HFF-Myc (cell line): Measurements from ENCODE around the gene TRIM42.

ENCODE experiments used
- DNase-seq: peaks from one replicate; pipeline ENCODE4 v3.0.0-alpha.2; 2011; ENCODE audit warnings: low read depth; ENCODE audit errors: extremely low read depth
- H3K4me3 ChIP-seq: replicated peaks from 2 replicates; pipeline ENCODE4 v1.5.1; 2011; ENCODE audit warnings: low read depth, mild to moderate bottlenecking, control low read depth, low read length
- TF ChIP-seq, protein P1 (sequence below): IDR thresholded peaks from 2 replicates; pipeline ENCODE4 v1.5.1; 2012; ENCODE audit warnings: mild to moderate bottlenecking, low read depth, low read length, control low read depth; ENCODE audit errors: missing control alignments

Gene TRIM42

DNA sequence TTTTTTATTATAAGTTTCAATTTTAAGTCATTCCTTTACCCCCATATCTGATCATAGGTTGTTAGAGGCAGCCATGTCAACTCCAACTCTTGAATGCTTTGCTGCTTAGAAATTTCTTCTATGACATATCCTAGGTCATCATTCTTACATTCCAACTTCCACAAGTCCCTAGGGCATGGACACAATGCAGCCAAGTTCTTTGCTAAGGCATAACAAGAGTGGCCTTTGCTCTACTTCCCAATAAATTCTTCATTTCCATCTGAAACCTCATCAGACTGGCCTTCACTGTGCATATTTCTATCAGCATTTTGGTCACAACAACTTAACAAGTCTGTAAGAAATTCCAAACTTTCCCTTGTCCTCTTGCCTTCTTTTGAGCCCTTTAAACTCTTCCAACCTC is 28.5 kb downstream of the TRIM42 start:
- no peak for DNase-seq
- no peak overlapping the region for H3K4me3 ChIP-seq
- TF ChIP-seq, protein P1, sequence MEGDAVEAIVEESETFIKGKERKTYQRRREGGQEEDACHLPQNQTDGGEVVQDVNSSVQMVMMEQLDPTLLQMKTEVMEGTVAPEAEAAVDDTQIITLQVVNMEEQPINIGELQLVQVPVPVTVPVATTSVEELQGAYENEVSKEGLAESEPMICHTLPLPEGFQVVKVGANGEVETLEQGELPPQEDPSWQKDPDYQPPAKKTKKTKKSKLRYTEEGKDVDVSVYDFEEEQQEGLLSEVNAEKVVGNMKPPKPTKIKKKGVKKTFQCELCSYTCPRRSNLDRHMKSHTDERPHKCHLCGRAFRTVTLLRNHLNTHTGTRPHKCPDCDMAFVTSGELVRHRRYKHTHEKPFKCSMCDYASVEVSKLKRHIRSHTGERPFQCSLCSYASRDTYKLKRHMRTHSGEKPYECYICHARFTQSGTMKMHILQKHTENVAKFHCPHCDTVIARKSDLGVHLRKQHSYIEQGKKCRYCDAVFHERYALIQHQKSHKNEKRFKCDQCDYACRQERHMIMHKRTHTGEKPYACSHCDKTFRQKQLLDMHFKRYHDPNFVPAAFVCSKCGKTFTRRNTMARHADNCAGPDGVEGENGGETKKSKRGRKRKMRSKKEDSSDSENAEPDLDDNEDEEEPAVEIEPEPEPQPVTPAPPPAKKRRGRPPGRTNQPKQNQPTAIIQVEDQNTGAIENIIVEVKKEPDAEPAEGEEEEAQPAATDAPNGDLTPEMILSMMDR, result no peak

DNA sequence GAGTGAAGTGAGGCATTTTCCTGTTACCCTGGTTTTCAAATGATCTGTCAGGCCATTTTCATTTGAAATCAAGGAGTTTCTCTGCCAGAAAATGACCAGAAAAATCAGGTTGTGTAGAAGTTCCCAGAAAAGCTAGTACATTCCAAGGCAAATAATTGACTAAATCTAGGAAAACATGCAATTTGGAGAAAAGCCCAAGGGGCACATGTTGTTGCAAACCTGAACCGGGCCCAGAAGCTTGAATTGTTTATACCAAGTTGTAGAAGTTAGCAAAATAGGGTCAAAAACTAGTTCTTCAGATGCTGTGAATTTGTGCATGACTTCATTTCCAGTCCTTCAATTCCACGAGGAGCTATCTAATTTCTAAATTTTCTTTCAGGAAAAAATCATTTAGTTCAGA is 31.0 kb downstream of the TRIM42 start:
- TF ChIP-seq, protein P1, result no peak
- no peak for DNase-seq
- H3K4me3 ChIP-seq, result no peak overlapping the region

DNA sequence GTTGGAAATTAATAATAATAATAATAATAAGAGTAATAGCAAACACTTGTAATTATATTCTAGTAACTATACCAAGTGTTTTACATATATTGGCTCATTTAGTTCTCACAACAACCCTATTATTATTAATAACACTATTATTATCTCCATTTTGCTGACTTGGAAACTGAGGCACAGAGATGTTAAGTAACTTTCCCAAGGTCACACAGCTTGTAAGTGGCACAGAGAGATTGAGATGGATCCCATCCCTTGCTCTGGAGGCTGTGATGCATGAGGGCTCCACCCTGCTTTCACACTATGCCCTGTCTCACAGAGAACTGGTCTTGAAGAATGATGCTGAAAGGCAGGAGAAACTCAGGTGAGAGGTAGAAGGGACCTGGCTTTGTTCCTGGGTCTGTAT is 31.9 kb downstream of the TRIM42 start:
- no peak for DNase-seq
- TF ChIP-seq, protein P1, result no peak

DNA sequence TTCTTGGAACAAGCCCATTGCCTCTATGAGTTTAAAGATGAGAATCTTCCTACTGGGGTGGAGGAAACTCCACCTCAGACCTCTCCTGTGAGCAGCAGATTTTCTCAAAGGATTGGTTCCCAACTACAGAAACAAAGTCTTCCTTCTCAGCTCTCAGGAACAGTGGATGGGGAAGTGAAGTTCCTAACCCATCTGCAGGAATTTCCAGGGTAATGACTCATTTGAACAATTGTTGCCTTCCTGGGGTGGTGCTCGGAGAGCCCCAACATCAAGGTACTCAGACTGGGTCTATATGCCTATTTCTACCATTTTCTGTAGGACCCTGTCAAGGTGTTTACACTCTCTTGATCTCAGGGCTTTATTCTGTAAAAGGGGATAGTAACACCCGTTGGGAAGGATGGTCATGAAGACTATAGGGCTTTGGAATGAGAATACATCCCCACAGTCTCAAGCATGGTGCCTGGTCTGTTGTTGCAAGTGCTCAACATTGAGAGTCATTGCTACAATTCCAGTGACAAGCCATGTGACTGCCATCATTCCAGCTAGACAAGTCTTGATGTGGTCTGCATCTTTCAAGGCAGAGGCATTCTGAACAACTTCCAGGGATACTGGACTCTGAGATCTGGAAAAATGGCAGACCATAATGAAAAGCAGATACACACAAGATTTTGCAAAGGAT is 33.0 kb downstream of the TRIM42 start:
- TF ChIP-seq, protein P1, result no peak
- DNase-seq, result no peak
- no peak overlapping the region for H3K4me3 ChIP-seq

More for the DNA sequence above, 31.9 kb downstream of the TRIM42 start:
- no peak overlapping the region for H3K4me3 ChIP-seq

DNA sequence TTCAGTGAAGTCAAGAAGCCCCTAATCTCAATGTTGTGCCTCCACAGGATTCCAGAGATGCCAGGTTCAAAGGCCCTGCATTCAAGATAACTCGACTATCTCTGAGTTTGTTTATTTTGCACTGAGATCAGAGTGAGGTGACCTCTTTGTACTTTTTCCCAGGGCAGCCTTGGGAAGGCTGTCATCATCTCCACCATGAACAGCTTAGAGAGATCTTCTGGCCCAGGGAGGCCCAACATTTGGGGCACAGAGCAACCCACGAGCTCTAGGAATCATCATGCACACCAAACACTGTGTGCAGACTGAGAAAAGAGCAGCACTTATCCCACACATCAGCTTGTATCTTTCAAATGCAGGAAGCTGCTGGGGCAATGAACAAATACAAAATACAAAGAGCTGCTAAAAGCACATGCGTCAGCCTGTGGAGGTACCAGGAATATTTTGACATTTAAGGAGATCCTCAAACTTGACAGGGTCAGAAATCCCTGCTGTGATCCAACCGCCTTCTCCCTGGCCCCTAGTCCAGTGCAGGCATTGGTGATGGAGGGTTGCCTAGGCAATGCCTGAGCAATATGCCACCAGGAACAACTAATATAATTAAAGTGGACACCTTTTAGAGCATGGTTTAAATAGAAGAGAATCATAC is 33.6 kb downstream of the TRIM42 start:
- DNase-seq, result no peak
- TF ChIP-seq, protein P1, result no peak

DNA sequence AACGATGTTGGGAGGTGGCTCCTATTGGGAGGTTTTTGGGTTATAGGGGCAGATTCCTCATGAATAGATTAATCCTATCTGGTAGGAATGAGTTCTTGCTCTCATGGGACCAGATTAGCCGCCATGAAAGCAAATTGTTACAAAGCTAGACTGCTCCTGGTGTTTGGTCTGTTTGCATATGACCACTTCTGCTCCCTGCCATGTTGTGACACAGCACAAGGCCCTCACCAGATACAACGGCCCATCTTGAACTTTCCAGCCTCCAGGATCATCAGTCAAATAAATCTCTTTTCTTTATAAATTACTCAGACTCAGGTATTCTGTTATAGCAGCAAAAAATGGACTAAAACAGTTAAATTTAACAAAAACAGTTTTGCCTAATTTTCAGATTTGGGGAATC is 34.4 kb downstream of the TRIM42 start:
- TF ChIP-seq, protein P1, result no peak
- H3K4me3 ChIP-seq, result no peak overlapping the region

More for the DNA sequence above, 33.6 kb downstream of the TRIM42 start:
- no peak overlapping the region for H3K4me3 ChIP-seq

More for the DNA sequence above, 34.4 kb downstream of the TRIM42 start:
- no peak for DNase-seq
